ENCODE data around the gene PAQR5.

DNA sequence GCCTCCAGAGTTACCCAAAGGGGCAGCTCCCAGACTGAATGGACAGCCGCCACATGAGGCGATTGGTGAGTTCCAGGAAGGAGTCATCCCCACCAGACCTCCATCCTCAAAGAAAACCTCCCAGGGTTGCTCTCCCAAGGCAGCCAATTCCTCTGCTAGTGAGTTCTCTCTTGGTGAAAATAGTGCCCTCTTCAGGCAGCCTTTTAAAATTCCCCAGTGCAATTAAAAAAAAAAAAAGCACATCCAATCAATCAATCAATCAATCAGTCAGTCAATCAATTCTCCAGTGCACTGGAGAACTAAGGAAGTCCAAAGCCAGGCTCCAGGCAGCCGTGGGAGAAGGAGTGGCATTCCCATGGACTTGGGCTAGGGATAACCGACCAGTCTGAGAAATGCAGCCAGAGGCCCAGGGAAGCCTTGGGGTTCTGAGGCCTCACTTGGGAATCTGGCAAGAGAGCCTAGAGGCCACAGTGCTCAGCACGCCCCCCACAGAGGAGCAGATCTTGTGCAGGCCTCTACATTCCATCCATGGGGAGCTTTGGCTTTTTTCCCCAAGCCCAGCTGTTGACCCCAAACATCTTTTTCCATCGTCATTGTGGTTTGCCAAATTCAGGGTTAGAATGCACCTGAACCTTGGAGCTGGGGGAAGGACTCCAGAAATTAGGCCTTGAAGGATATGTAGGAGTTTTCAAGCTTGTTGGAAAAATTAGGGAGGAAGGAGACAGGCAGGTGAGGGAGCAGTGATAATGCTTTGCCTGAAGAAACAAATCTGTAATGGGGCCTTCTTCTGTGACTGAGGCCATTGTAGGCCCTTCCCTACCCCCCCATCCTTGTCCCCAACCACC lies 4.8 kb downstream of the PAQR5 start:
- TF ChIP-seq, protein P1, sequence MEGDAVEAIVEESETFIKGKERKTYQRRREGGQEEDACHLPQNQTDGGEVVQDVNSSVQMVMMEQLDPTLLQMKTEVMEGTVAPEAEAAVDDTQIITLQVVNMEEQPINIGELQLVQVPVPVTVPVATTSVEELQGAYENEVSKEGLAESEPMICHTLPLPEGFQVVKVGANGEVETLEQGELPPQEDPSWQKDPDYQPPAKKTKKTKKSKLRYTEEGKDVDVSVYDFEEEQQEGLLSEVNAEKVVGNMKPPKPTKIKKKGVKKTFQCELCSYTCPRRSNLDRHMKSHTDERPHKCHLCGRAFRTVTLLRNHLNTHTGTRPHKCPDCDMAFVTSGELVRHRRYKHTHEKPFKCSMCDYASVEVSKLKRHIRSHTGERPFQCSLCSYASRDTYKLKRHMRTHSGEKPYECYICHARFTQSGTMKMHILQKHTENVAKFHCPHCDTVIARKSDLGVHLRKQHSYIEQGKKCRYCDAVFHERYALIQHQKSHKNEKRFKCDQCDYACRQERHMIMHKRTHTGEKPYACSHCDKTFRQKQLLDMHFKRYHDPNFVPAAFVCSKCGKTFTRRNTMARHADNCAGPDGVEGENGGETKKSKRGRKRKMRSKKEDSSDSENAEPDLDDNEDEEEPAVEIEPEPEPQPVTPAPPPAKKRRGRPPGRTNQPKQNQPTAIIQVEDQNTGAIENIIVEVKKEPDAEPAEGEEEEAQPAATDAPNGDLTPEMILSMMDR (conservative IDR thresholded peaks at IDR 0.05; ENCODE audit: low read length), result peak; percentile 63
- TF ChIP-seq EZH2phosphoT487 (IDR thresholded peaks at IDR 0.05; ENCODE audit: borderline replicate concordance), result no peak

All from Loucy (cell line).